ENCODE measurements around the gene ENDOD1.

DNA sequence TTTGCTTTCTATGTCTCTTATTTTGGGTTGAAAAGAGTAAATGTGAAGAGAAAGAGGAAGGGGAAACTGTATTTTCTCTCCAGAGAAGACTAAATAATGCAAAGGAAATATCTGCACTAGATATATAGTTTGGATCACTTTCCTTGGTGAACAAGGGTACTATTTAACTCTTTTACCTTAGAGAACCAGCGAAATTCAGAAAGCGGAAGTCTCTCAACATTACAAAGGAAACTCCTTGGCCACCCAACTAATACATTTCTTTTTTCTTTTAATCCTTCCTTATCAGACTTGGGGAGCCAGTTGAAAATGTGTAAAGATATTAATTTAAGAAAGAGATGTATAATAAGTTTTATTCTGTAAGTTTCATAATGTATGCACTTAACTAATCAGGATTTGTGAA lies 77.1 kb downstream of the ENDOD1 start:
- TF ChIP-seq, protein P1, sequence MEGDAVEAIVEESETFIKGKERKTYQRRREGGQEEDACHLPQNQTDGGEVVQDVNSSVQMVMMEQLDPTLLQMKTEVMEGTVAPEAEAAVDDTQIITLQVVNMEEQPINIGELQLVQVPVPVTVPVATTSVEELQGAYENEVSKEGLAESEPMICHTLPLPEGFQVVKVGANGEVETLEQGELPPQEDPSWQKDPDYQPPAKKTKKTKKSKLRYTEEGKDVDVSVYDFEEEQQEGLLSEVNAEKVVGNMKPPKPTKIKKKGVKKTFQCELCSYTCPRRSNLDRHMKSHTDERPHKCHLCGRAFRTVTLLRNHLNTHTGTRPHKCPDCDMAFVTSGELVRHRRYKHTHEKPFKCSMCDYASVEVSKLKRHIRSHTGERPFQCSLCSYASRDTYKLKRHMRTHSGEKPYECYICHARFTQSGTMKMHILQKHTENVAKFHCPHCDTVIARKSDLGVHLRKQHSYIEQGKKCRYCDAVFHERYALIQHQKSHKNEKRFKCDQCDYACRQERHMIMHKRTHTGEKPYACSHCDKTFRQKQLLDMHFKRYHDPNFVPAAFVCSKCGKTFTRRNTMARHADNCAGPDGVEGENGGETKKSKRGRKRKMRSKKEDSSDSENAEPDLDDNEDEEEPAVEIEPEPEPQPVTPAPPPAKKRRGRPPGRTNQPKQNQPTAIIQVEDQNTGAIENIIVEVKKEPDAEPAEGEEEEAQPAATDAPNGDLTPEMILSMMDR (conservative IDR thresholded peaks at IDR 0.05): no peak
- no peak for TF ChIP-seq EZH2 (IDR thresholded peaks at IDR 0.05; ENCODE audit: low read depth)

Data from PC-9 (cell line).